Measurements from ENCODE around the gene ASTN2. TPM values are rescaled to one million over a fixed set of nuclear protein-coding genes. Genes with fewer than 3 reads are reported as not detected.

ASTN2 gene
- total and polyA plus RNA-seq, 10 of the 15 experiments (the other 5 are each of a cell fraction or from before 2014, with no cell fraction given), result 1.4 to 15.7 (median 7.0) TPM

DNA sequence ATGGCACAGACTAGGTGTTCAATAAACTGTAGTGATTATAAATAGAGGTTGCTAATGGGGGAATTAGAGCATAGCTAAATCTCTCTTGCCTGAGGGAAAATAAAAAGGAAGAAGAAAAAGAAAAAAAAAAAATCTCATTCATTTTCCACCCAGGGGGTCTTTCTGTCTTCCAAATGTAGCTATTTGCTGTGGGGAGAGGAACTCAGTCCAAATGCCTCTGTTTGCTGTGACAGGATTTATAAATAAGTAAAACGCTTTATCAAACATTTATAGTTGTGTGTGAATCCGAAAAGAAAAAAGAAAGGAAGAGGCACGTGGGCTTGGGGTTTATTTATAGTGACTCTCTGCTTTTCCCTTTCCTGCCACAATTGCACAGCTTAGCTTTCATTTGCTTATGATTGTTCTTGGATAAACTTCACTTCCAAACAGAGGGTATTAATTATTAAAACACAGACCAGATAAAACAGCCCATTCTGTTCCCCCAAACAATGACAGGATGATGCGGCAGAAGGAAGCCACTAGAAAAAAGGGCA lies 245.7 kb downstream of the ASTN2 start:
- FAIRE-seq (no peak), ATAC-seq (no peak), DNase-seq (ENCODE audit: low read depth, low spot score) (no peak)
- 3% methylated on average over 4 of the region's 4 CpGs for WGBS (ENCODE audit: insufficient coverage, insufficient replicate concordance, low lambda C conversion rate, missing lambda C conversion rate)
- no peaks in the 10 kb centered on the region for H3K4me1 ChIP-seq (ENCODE audit: control insufficient read depth, insufficient read depth, low read length)
- H3K9ac ChIP-seq (ENCODE audit: control insufficient read depth, insufficient read depth, low read length), result no peak overlapping the region
- SMC1A ChIA-PET (ENCODE audit: uncharacterized antibody, unreplicated experiment), result interaction anchor here (0.6 kb wide), 1 partner anchor 61 kb away, joined by 3 read pairs; no protein-coding TSS in a partner anchor
- no peak overlapping the region for H3K4me2 ChIP-seq (ENCODE audit: control insufficient read depth, insufficient read depth)
- H3K9me3 ChIP-seq (replicated peaks; ENCODE audit: control insufficient read depth, insufficient read depth, low read length), result no peaks in the 10 kb centered on the region
- no TSS peak for BruUV-seq (replicated peaks)
- no peaks in the 10 kb centered on the region for H3K36me3 ChIP-seq (ENCODE audit: control insufficient read depth in 2 of 2, insufficient read depth in 2 of 2, low read length in 1 of 2)
- no peaks in the 10 kb centered on the region for H3K79me2 ChIP-seq (ENCODE audit: control insufficient read depth, insufficient read depth, low read length)
- in situ Hi-C loops (cut with MboI), result no loop called here
- RAD21 ChIA-PET (ENCODE audit: unreplicated experiment), result no interaction called here
- no peaks in the 10 kb centered on the region for H4K20me1 ChIP-seq (ENCODE audit: control insufficient read depth, insufficient read depth)
- TF ChIP-seq GABPA (IDR thresholded peaks at IDR 0.05; ENCODE audit: low read depth) (no peak), NFYA (IDR thresholded peaks at IDR 0.05; ENCODE audit: borderline replicate concordance, low read depth, low read length) (no peak), POLR2AphosphoS5 (IDR thresholded peaks at IDR 0.05; ENCODE audit: low read length) (no peak), POLR2AphosphoS2 (IDR thresholded peaks at IDR 0.05; ENCODE audit: low read depth, low read length) (no peak), CBX3 (IDR thresholded peaks at IDR 0.05; ENCODE audit: borderline replicate concordance, low read depth) (no peak), ZNF207 (IDR thresholded peaks at IDR 0.05; ENCODE audit: borderline replicate concordance) (no peak), YBX1 (IDR thresholded peaks at IDR 0.05) (no peak), CHD2 (IDR thresholded peaks at IDR 0.05; ENCODE audit: borderline replicate concordance, low read depth, low read length) (no peak), TCF7 (IDR thresholded peaks at IDR 0.05; ENCODE audit: borderline replicate concordance) (no peak), NRF1 (conservative IDR thresholded peaks at IDR 0.05; ENCODE audit: low read depth, low read length) (no peak), TARDBP (IDR thresholded peaks at IDR 0.05; ENCODE audit: borderline replicate concordance) (no peak), DPF2 (IDR thresholded peaks at IDR 0.05) (no peak)
- TF ChIP-seq, protein P1, sequence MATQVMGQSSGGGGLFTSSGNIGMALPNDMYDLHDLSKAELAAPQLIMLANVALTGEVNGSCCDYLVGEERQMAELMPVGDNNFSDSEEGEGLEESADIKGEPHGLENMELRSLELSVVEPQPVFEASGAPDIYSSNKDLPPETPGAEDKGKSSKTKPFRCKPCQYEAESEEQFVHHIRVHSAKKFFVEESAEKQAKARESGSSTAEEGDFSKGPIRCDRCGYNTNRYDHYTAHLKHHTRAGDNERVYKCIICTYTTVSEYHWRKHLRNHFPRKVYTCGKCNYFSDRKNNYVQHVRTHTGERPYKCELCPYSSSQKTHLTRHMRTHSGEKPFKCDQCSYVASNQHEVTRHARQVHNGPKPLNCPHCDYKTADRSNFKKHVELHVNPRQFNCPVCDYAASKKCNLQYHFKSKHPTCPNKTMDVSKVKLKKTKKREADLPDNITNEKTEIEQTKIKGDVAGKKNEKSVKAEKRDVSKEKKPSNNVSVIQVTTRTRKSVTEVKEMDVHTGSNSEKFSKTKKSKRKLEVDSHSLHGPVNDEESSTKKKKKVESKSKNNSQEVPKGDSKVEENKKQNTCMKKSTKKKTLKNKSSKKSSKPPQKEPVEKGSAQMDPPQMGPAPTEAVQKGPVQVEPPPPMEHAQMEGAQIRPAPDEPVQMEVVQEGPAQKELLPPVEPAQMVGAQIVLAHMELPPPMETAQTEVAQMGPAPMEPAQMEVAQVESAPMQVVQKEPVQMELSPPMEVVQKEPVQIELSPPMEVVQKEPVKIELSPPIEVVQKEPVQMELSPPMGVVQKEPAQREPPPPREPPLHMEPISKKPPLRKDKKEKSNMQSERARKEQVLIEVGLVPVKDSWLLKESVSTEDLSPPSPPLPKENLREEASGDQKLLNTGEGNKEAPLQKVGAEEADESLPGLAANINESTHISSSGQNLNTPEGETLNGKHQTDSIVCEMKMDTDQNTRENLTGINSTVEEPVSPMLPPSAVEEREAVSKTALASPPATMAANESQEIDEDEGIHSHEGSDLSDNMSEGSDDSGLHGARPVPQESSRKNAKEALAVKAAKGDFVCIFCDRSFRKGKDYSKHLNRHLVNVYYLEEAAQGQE (IDR thresholded peaks at IDR 0.05; ENCODE audit: low read depth, low read length), result no peak
- H3K27me3 ChIP-seq (replicated peaks in 1 of 2; ENCODE audit: control insufficient read depth in 2 of 2, insufficient read depth in 2 of 2, low read length in 1 of 2), result no peaks in the 10 kb centered on the region
- no peak overlapping the region for H2AFZ ChIP-seq (ENCODE audit: control insufficient read depth, low read depth, low read length)
- CTCF ChIA-PET, result no interaction called here
- no peak overlapping the region for H3K4me3 ChIP-seq
- H3K27ac ChIP-seq (ENCODE audit: control insufficient read depth, insufficient read depth), result no peak overlapping the region
- intact Hi-C loops (cut with micrococcal nuclease; ENCODE audit: unreplicated experiment), result no loop called here
- POLR2A ChIA-PET, result no interaction called here
